Spleen (tissue), 11 donors: Measurements from ENCODE around the gene CCNF. TPM values are rescaled to one million over a fixed set of nuclear protein-coding genes. Genes with fewer than 3 reads are reported as not detected.
A peak's percentile ranks its signal among the peaks of the same experiment; 100 is the strongest.

ENCODE experiments used
- DNase-seq: peaks from one replicate; pipeline ENCODE4 v3.0.0-alpha.2; 2020
- H3K27ac ChIP-seq, 8 donors: fragments of 200-600 bp; sonication (generic) in 7 of 8; 1 replicate in 4 of 8; 2 replicates in 4 of 8; pipeline versions ENCODE4 v1.5.0 to v1.8.0; 2016 to 2021; ENCODE audit warnings: inconsistent platforms in 4 of 8, mild to moderate bottlenecking in 4 of 8, moderate library complexity in 1 of 8
- H3K27me3 ChIP-seq, 7 donors: fragments of 200-600 bp; sonication (generic) in 6 of 7; replicated peaks in 1 of 7; 1 replicate in 4 of 7; 2 replicates in 3 of 7; pipeline versions ENCODE4 v1.5.0 to v1.8.0; 2016 to 2021; ENCODE audit warnings: inconsistent platforms in 3 of 7, mild to moderate bottlenecking in 1 of 7
- H3K36me3 ChIP-seq, 6 donors: fragments of 200-600 bp; sonication (generic) in 5 of 6; 1 replicate in 4 of 6; 2 replicates in 2 of 6; pipeline versions ENCODE4 v1.5.0 to v1.8.0; 2016 to 2021; ENCODE audit warnings: inconsistent platforms in 2 of 6
- H3K4me1 ChIP-seq, 6 donors: fragments of 200-600 bp; sonication (generic) in 5 of 6; 1 replicate in 3 of 6; 2 replicates in 3 of 6; pipeline versions ENCODE4 v1.5.0 to v1.8.0; 2016 to 2021; ENCODE audit warnings: inconsistent platforms in 3 of 6
- H3K4me3 ChIP-seq, 8 donors: fragments of 200-600 bp; sonication (generic) in 7 of 8; 1 replicate in 4 of 8; 2 replicates in 4 of 8; pipeline versions ENCODE4 v1.5.0 to v1.8.0; 2016 to 2021; ENCODE audit warnings: inconsistent platforms in 4 of 8, mild to moderate bottlenecking in 4 of 8, moderate library complexity in 2 of 8
- H3K9me3 ChIP-seq, 8 donors: fragments of 200-600 bp; sonication (generic) in 7 of 8; 1 replicate in 4 of 8; 2 replicates in 4 of 8; pipeline versions ENCODE4 v1.5.0 to v1.8.0; 2016 to 2021; ENCODE audit warnings: inconsistent platforms in 4 of 8
- POLR2A ChIP-seq, 3 donors: fragments of 450-650 bp; IDR thresholded peaks; one replicate each; pipeline ENCODE4 v1.5.1; 2017; ENCODE audit warnings: antibody characterized with exemption in 3 of 3, mild to moderate bottlenecking in 1 of 3
- POLR2AphosphoS5 ChIP-seq, 3 donors: sonication (generic); formaldehyde crosslinking; IDR thresholded peaks; one replicate each; pipeline ENCODE4 v1.5.1; 2017; ENCODE audit warnings: antibody characterized with exemption in 3 of 3
- WGBS, 5 donors: extraction: QIAGEN DNeasy Blood & Tissue Kit in 3 of 5; methylation state at CpG; one replicate each; pipeline versions ENCODE4 v1.1.5 to v1.1.7; 2013 to 2018; 5-methylcytosine and 5-hydroxymethylcytosine counted together
- intact Hi-C: fragments of 100-400 bp; cut with DNase I; formaldehyde crosslinking; loops from one replicate; pipeline ENCODE4 v1.15.0; 2023; ENCODE audit warnings: low total_unique reads
- polyA plus RNA-seq, 3 donors: library from polyadenylated mRNA; stranded (reverse); fragments of 200-250 nt; gene quantifications; one replicate each; pipeline ENCODE4 v1.2.1, GENCODE V29; 2013
- total RNA-seq, 7 donors: library from RNA; depleted of rRNA in 3 of 7; stranded (reverse); fragments of >200 nt in 3 of 7; fragmentation: NEBNext Ultra II Directional in 4 of 7; extraction: Animal tissue kit (Norgen Biotek cat#: 25700) in 4 of 7; gene quantifications; one replicate each; pipeline versions ENCODE4 v1.1.0 to v1.2.1, GENCODE V29; 2016 to 2021
- TF ChIP-seq, protein P1 (sequence below), 11 experiments: fragments of 200-600 bp in 7 of 11; fragments of 450-650 bp in 4 of 11; sonication (generic) in 4 of 11; IDR thresholded peaks in 8 of 11; conservative IDR thresholded peaks in 3 of 11; 1 replicate in 7 of 11; 2 replicates in 4 of 11; pipeline versions ENCODE4 v1.4.0 to v1.8.0; 2016 to 2021; ENCODE audit warnings: antibody characterized with exemption in 11 of 11, inconsistent platforms in 4 of 11, mild to moderate bottlenecking in 1 of 11
- donor health status: healthy with polysubstance abuse.
- donor health status: DM: no; HTN: no; CAD: no; lungs with moderate emphysema.
- donor health status: DM: no; HTN: no; CAD: no.
- donor health status: Bipolar disorder and iron deficiency.
- donor health status: healthy.
- donor health status: DM: no; HTN: no; CAD: no.
- donor health status: DM: yes; HTN: yes; CAD: no.

The CCNF gene
- total and polyA plus RNA-seq, 10 donors: 1.5 to 11.1 (median 4.7) TPM

DNA sequence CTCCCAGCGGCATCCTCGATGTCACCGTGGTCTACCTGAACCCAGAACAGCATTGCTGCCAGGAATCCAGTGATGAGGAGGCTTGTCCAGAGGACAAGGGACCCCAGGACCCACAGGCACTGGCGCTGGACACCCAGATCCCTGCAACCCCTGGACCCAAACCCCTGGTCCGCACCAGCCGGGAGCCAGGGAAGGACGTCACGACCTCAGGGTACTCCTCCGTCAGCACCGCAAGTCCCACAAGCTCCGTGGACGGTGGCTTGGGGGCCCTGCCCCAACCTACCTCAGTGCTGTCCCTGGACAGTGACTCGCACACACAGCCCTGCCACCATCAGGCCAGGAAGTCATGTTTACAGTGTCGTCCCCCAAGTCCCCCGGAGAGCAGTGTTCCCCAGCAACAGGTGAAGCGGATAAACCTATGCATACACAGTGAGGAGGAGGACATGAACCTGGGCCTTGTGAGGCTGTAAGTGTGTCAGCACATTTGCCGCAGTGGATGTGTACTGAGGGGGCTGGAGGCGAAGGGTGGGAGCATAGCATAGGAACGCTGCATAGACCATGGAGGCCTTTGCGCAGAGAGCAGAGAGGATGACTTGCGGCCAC is 27.4 kb downstream of the CCNF start:
- 96 to 98% (median 96%) methylated on average over 9 to 21 of the region's 21 CpGs for WGBS, 5 donors
- Histone ChIP-seq H3K4me3 (no peak overlapping the region), H3K27ac (no peak overlapping the region), H3K9me3 (no peaks in the 10 kb centered on the region), H3K36me3 (peaks cover 0 to 62% (median 19%) of the 10 kb centered on the region in 6 donors), H3K4me1 (peaks cover 0 to 26% (median 18%) of the 10 kb centered on the region in 6 donors), H3K27me3 (no peaks in the 10 kb centered on the region)
- DNase-seq: no peak
- TF ChIP-seq, protein P1, sequence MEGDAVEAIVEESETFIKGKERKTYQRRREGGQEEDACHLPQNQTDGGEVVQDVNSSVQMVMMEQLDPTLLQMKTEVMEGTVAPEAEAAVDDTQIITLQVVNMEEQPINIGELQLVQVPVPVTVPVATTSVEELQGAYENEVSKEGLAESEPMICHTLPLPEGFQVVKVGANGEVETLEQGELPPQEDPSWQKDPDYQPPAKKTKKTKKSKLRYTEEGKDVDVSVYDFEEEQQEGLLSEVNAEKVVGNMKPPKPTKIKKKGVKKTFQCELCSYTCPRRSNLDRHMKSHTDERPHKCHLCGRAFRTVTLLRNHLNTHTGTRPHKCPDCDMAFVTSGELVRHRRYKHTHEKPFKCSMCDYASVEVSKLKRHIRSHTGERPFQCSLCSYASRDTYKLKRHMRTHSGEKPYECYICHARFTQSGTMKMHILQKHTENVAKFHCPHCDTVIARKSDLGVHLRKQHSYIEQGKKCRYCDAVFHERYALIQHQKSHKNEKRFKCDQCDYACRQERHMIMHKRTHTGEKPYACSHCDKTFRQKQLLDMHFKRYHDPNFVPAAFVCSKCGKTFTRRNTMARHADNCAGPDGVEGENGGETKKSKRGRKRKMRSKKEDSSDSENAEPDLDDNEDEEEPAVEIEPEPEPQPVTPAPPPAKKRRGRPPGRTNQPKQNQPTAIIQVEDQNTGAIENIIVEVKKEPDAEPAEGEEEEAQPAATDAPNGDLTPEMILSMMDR (IDR thresholded peaks at IDR 0.05 in 8 of 11, conservative IDR thresholded peaks at IDR 0.05 in 3 of 11): no peak
- no peak for TF ChIP-seq POLR2AphosphoS5 (IDR thresholded peaks at IDR 0.05)
- TF ChIP-seq POLR2A (IDR thresholded peaks at IDR 0.05): no peak
- intact Hi-C loops: no loop called here

DNA sequence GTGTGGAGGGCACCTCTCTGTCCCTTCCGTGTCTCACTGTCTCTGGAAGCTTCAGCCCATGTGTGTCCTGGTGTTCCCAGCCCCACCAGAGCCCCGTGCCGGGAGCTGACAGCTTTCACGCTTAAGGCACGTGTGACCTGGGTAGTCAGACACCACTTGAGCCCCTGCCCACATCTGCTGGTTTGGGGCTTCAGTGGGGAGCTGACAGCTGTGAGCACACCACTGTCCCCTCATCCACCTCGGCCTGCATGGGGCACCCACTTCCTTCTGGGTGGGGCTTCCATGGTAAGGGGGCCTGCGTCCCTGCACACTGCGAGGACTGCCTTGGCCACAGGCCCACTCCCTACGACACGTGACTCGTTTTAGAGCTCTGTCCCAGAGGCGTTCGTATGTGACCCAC is 28.0 kb downstream of the CCNF start:
- DNase-seq: no peak
- TF ChIP-seq POLR2AphosphoS5 (IDR thresholded peaks at IDR 0.05): peak in 1 of 3 donors; percentile 19
- no peak for TF ChIP-seq POLR2A (IDR thresholded peaks at IDR 0.05)
- TF ChIP-seq, protein P1 (IDR thresholded peaks at IDR 0.05 in 8 of 11, conservative IDR thresholded peaks at IDR 0.05 in 3 of 11): no peak
- H3K9me3 ChIP-seq: no peaks in the 10 kb centered on the region
- peaks cover 0 to 56% (median 17%) of the 10 kb centered on the region in 6 donors for H3K36me3 ChIP-seq
- WGBS, 5 donors: 75 to 84% (median 80%) methylated on average over 13 of the region's 13 CpGs
- peaks cover 0 to 26% (median 18%) of the 10 kb centered on the region in 6 donors for H3K4me1 ChIP-seq
- intact Hi-C loops: no loop called here
- no peak overlapping the region for H3K27ac ChIP-seq
- no peaks in the 10 kb centered on the region for H3K27me3 ChIP-seq
- H3K4me3 ChIP-seq: no peak overlapping the region

DNA sequence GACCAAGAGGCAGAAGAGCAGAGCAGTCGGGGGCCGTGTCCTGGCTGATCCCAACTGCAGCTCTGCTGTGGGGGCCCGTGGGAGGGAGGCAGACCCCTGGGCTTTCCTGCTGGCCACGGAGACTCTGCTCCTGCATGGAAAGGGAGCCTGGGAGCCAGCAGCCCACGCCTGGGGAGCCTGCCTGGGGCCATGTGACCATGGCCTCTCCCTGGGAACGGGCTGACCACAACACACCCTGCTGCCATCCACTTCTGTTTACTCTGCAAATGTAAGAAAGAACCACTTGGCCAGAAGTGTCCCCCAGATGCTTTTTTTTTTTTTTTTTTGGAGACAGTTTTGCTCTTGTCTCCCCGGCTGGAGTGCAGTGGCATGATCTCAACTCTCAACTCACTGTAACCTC is 28.7 kb downstream of the CCNF start:
- Histone ChIP-seq H3K36me3 (peaks cover 0 to 49% (median 17%) of the 10 kb centered on the region in 6 donors), H3K27ac (no peak overlapping the region), H3K9me3 (no peaks in the 10 kb centered on the region), H3K27me3 (no peaks in the 10 kb centered on the region), H3K4me3 (no peak overlapping the region), H3K4me1 (peaks cover 0 to 26% (median 18%) of the 10 kb centered on the region in 6 donors)
- DNase-seq: no peak
- 81 to 93% (median 87%) methylated on average over 7 of the region's 7 CpGs for WGBS, 5 donors
- TF ChIP-seq POLR2A (IDR thresholded peaks at IDR 0.05) (no peak), POLR2AphosphoS5 (IDR thresholded peaks at IDR 0.05) (no peak)
- TF ChIP-seq, protein P1 (IDR thresholded peaks at IDR 0.05 in 8 of 11, conservative IDR thresholded peaks at IDR 0.05 in 3 of 11): no peak
- intact Hi-C loops: no loop called here

DNA sequence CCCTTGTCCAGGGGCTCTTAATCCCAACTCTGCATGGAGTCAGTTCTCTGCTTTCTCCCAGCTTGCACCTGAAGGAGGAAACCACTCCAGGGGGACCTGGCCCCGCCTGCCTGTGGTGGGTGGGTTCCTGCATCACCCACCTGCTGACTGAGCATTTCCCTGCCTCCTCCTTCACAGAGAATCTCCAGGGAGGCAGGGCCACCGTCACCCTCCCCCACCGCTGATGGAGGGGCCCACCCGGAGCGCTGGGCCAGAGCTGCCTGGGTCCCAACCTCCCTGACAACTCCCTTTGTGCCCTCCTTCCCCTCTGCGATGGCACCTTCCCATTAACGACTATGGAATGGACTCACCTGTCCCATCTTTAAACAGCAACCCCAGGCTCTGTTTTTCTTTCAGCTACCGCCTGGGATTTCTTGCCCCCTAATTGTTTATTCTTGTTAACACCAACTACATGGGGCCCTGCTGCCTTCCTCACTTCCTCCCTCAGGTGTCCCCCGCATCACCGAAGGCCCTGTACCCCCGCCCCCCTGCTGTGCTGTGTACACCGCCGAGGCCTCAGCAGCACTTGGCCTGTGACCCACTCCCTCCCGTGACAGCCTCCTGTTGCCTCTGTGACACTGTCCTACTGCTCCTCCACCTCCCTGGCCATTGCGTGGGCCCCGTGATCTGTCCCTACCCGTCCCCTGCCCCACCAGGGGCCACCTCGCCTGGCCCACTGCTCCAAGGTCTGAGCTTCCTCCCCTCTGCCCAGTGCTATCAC is 29.8 kb downstream of the CCNF start:
- peak overlapping the region in 5 of 8 donors; percentile 5 to 62 (median 39) for H3K27ac ChIP-seq
- TF ChIP-seq POLR2A (IDR thresholded peaks at IDR 0.05): no peak
- TF ChIP-seq POLR2AphosphoS5 (IDR thresholded peaks at IDR 0.05): no peak
- TF ChIP-seq, protein P1 (IDR thresholded peaks at IDR 0.05 in 8 of 11, conservative IDR thresholded peaks at IDR 0.05 in 3 of 11): no peak
- DNase-seq: peak; percentile 79
- peak overlapping the region; percentile 18 to 77 (median 64) for H3K4me3 ChIP-seq
- no peaks in the 10 kb centered on the region for H3K27me3 ChIP-seq
- intact Hi-C loops: no loop called here
- 32 to 51% (median 40%) methylated on average over 18 of the region's 18 CpGs for WGBS, 5 donors
- H3K9me3 ChIP-seq: no peaks in the 10 kb centered on the region
- peaks cover 0 to 38% (median 8%) of the 10 kb centered on the region in 6 donors for H3K36me3 ChIP-seq
- peaks cover 0 to 26% (median 18%) of the 10 kb centered on the region in 6 donors for H3K4me1 ChIP-seq
